ENCODE data around the gene LSMEM2. TPM values are rescaled to one million over a fixed set of nuclear protein-coding genes. Genes with fewer than 3 reads are reported as not detected.

Gene LSMEM2
- total and polyA plus RNA-seq, 12 donors: 1.9 to 45.2 (median 31.7) TPM

- H3K9me3 ChIP-seq: no peaks in the 10 kb centered on the region
- peaks cover 22 to 59% (median 52%) of the 10 kb centered on the region in 9 donors for H3K4me1 ChIP-seq
- H3K36me3 ChIP-seq: peaks cover 0 to 22% (median 0%) of the 10 kb centered on the region in 9 donors
- peak overlapping the region; percentile 16 to 82 (median 57) for H3K4me3 ChIP-seq
- peak overlapping the region; percentile 66 to 95 (median 94) for H3K27ac ChIP-seq
- no peak for TF ChIP-seq CTCF (IDR thresholded peaks at IDR 0.05)
- intact Hi-C loops (cut with DNase I): loop anchor here in 2 of 10 donors (2.0 to 5.0 kb wide), 2 partner anchors 21 to 37 kb away; no protein-coding TSS in a partner anchor
- no peak for ATAC-seq
- DNase-seq: no peak
- no peaks in the 10 kb centered on the region for H3K27me3 ChIP-seq
- WGBS, 2 donors: 45 to 51% methylated on average over 12 of the region's 12 CpGs
Observed at GRCh38 chr3:50299929-50300680, 21.2 kb downstream of the LSMEM2 start.

GRCh38 chr3:50300681-50301254 lies 21.9 kb downstream of the LSMEM2 start:
- no peak for DNase-seq
- Histone ChIP-seq H3K9me3 (no peaks in the 10 kb centered on the region), H3K4me1 (peaks cover 22 to 59% (median 52%) of the 10 kb centered on the region in 9 donors), H3K4me3 (peak overlapping the region in 9 of 10 donors; percentile 16 to 82 (median 63)), H3K36me3 (peaks cover 0 to 22% (median 0%) of the 10 kb centered on the region in 9 donors), H3K27me3 (no peaks in the 10 kb centered on the region), H3K27ac (peak overlapping the region; percentile 66 to 95 (median 94))
- ATAC-seq: no peak
- no peak for TF ChIP-seq CTCF (IDR thresholded peaks at IDR 0.05)
- intact Hi-C loops (cut with DNase I): loop anchor here in 2 of 10 donors (2.0 to 5.0 kb wide), 2 partner anchors 20 to 37 kb away; no protein-coding TSS in a partner anchor
- WGBS, 2 donors: 87 to 91% methylated on average over 6 of the region's 6 CpGs

GRCh38 chr3:50302095-50303012 lies 23.5 kb downstream of the LSMEM2 start:
- 72 to 85% methylated on average over 32 of the region's 32 CpGs for WGBS, 2 donors
- no peaks in the 10 kb centered on the region for H3K27me3 ChIP-seq
- no peak for ATAC-seq
- intact Hi-C loops (cut with DNase I): loop anchor here in 2 of 10 donors (1.0 to 5.0 kb wide), 2 partner anchors 19 to 35 kb away; no protein-coding TSS in a partner anchor
- H3K4me3 ChIP-seq: peak overlapping the region; percentile 45 to 82 (median 56)
- H3K4me1 ChIP-seq: peaks cover 22 to 59% (median 52%) of the 10 kb centered on the region in 9 donors
- peak overlapping the region; percentile 66 to 95 (median 94) for H3K27ac ChIP-seq
- DNase-seq: no peak
- no peaks in the 10 kb centered on the region for H3K9me3 ChIP-seq
- H3K36me3 ChIP-seq: peaks cover 0 to 15% (median 0%) of the 10 kb centered on the region in 9 donors
- TF ChIP-seq CTCF (IDR thresholded peaks at IDR 0.05): no peak

Data from heart right ventricle (tissue), 16 donors.